Karpas-422 (cell line): ENCODE measurements around the gene MYOCD. TPM values are rescaled to one million over a fixed set of nuclear protein-coding genes. Genes with fewer than 3 reads are reported as not detected.
A peak's percentile ranks its signal among the peaks of the same experiment; 100 is the strongest.

Experiments used
- DNase-seq: peaks from one replicate; pipeline ENCODE4 v3.0.0-alpha.2; 2015
- H2AFZ ChIP-seq: fragments of 200-600 bp; sonication (generic); 2 replicates; pipeline ENCODE4 v1.6.1; 2014; ENCODE audit warnings: antibody characterized with exemption, low read length, mixed read lengths
- H3K27ac ChIP-seq: fragments of 200-600 bp; sonication (generic); 2 replicates; pipeline ENCODE4 v1.5.1; 2014; ENCODE audit warnings: mild to moderate bottlenecking, low read length, moderate library complexity
- H3K27me3 ChIP-seq: fragments of 200-600 bp; sonication (generic); 2 replicates; pipeline ENCODE4 v1.6.1; 2014; ENCODE audit warnings: low read length, mixed read lengths
- H3K36me3 ChIP-seq: fragments of 200-600 bp; sonication (generic); 2 replicates; pipeline ENCODE4 v1.6.1; 2014; ENCODE audit warnings: low read length, mixed read lengths; ENCODE audit not compliant: insufficient read depth
- H3K4me1 ChIP-seq: fragments of 200-600 bp; sonication (generic); 2 replicates; pipeline ENCODE4 v1.6.1; 2014; ENCODE audit warnings: mild to moderate bottlenecking, low read length, mixed read lengths
- H3K4me2 ChIP-seq: fragments of 200-600 bp; sonication (generic); 2 replicates; pipeline ENCODE4 v1.6.1; 2014; ENCODE audit warnings: low read length, low read depth, mild to moderate bottlenecking; ENCODE audit not compliant: poor library complexity, severe bottlenecking
- H3K4me3 ChIP-seq: fragments of 200-600 bp; sonication (generic); 2 replicates; pipeline ENCODE4 v1.5.1; 2014; ENCODE audit warnings: mild to moderate bottlenecking, antibody characterized with exemption, low read length, mixed read lengths
- H3K79me2 ChIP-seq: fragments of 200-600 bp; sonication (generic); 2 replicates; pipeline ENCODE4 v1.6.1; 2014; ENCODE audit warnings: mild to moderate bottlenecking, low read length, mixed read lengths
- H3K9ac ChIP-seq: fragments of 200-600 bp; sonication (generic); 2 replicates; pipeline ENCODE4 v1.6.0; 2014; ENCODE audit warnings: low read length
- H3K9me2 ChIP-seq: fragments of 200-600 bp; sonication (generic), shearing (Covaris generic); replicated peaks from 2 replicates; pipeline ENCODE4 v1.6.0; 2014; ENCODE audit warnings: mild to moderate bottlenecking, low read length, moderate library complexity; ENCODE audit not compliant: insufficient read depth
- H3K9me3 ChIP-seq: fragments of 300-700, 200-600 bp; sonication (generic); 2 replicates; pipeline ENCODE4 v1.6.1; 2014; ENCODE audit warnings: low read length, mixed read lengths
- H4K20me1 ChIP-seq: fragments of 200-600 bp; sonication (generic); 2 replicates; pipeline ENCODE4 v1.6.1; 2014; ENCODE audit warnings: mild to moderate bottlenecking, antibody characterized with exemption, low read length, low read depth; ENCODE audit not compliant: insufficient read depth
- total RNA-seq: library from RNA; depleted of rRNA; stranded (reverse); fragments of >200 nt; shearing (Covaris generic); gene quantifications from 2 replicates; pipeline ENCODE4 v1.2.3, GENCODE V29; 2014; ENCODE audit warnings: low replicate concordance; rRNA removed

MYOCD gene
- total RNA-seq, 1 experiment from 2014 or later = not detected

- Histone ChIP-seq H4K20me1 (no peaks in the 10 kb centered on the region), H3K4me3 (no peak overlapping the region), H3K9me2 (no peaks in the 10 kb centered on the region), H3K27ac (peak overlapping the region; percentile 80), H3K27me3 (no peaks in the 10 kb centered on the region), H2AFZ (no peak overlapping the region), H3K4me2 (peak overlapping the region; percentile 57), H3K4me1 (peaks cover 60% of the 10 kb centered on the region), H3K36me3 (no peaks in the 10 kb centered on the region), H3K9ac (peak overlapping the region; percentile 29; the same call in 1 of the 2 replicates), H3K79me2 (peaks cover 31% of the 10 kb centered on the region), H3K9me3 (no peaks in the 10 kb centered on the region)
- DNase-seq = no peak
Observed at GRCh38 chr17:12813664-12814063, 148.0 kb downstream of the MYOCD start.

DNA sequence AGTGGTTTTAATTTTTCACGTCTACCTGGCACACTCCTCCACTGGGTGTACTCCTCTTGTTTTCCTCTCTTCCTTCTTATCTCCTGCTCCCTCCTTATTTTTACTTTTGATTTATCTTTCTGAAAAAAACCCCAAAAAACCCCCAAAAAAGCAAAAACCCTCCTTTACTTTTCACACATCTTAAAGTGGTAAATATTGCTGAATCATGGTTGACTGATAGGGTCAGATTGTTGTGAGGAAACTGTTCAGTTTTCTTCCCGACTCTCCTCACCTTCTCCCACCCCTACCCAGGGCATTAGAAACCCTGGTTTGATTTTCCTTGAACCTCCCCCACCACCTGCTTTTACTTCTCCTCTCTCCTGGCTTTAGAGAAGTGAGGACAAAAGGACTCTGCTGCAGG is 149.0 kb downstream of the MYOCD start:
- Histone ChIP-seq H2AFZ (peak overlapping the region; percentile 24), H3K4me3 (peak overlapping the region; percentile 43), H3K27ac (peak overlapping the region; percentile 95), H3K36me3 (no peaks in the 10 kb centered on the region), H3K9ac (peak overlapping the region; percentile 61), H4K20me1 (no peaks in the 10 kb centered on the region), H3K9me3 (no peaks in the 10 kb centered on the region), H3K4me2 (peak overlapping the region; percentile 70), H3K27me3 (no peaks in the 10 kb centered on the region), H3K4me1 (peaks cover 60% of the 10 kb centered on the region), H3K9me2 (no peaks in the 10 kb centered on the region), H3K79me2 (peaks cover 35% of the 10 kb centered on the region)
- DNase-seq = peak; percentile 48

DNA sequence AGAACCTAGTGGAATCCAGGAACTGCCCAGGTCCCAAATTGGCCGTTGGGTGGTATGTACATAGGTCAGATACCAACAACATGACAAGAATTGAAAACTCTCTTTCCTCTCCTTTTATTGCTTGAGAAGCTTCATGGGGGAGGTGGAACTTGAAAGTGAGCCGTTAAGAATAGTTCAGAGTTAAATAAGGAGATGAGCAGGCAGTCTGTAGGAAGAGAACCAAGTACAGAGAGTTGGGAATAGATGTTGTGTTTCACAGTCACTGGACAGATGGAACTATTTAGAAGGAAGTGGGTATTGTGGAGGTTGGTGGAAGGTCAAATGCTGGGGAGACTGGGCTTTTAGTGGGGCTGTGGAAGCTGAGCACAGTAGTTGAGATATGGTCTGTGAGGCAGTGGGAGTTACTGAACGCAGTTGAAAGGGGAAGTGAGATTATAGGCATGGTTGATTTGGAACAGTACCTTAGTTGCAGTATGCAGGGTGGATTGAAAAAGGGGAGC is 150.0 kb downstream of the MYOCD start:
- H3K27ac ChIP-seq = peak overlapping the region; percentile 95
- H3K9me2 ChIP-seq = no peaks in the 10 kb centered on the region
- H3K4me2 ChIP-seq = peak overlapping the region; percentile 70
- H3K9me3 ChIP-seq = no peaks in the 10 kb centered on the region
- DNase-seq = peak; percentile 94
- peak overlapping the region; percentile 61 for H3K9ac ChIP-seq
- peaks cover 35% of the 10 kb centered on the region for H3K79me2 ChIP-seq
- peaks cover 60% of the 10 kb centered on the region for H3K4me1 ChIP-seq
- H3K27me3 ChIP-seq = no peaks in the 10 kb centered on the region
- peak overlapping the region; percentile 24; the same call in 1 of the 2 replicates for H2AFZ ChIP-seq
- no peaks in the 10 kb centered on the region for H3K36me3 ChIP-seq
- H4K20me1 ChIP-seq = no peaks in the 10 kb centered on the region
- H3K4me3 ChIP-seq = peak overlapping the region; percentile 44

Other genes with a start within 250 kb of the MYOCD start
- 17.1 and 24.6 TPM in 2 replicates for gene ARHGAP44, start 123.6 kb downstream of the MYOCD start, total RNA-seq